Adrenal gland (tissue), 5 donors: ENCODE measurements around the gene TAF3.

Source experiments
- POLR2A ChIP-seq, 2 donors: fragments of 450-650 bp; IDR thresholded peaks; one replicate each; pipeline ENCODE4 v1.6.1; 2017; ENCODE audit warnings: antibody characterized with exemption in 2 of 2, mild to moderate bottlenecking in 2 of 2, moderate library complexity in 1 of 2
- TF ChIP-seq, protein P1 (sequence below), 6 experiments: fragments of 450-650 bp in 4 of 6; fragments of 200-600 bp in 2 of 6; sonication (generic) in 1 of 6; IDR thresholded peaks; 1 replicate in 5 of 6; 2 replicates in 1 of 6; pipeline versions ENCODE4 v1.5.1 to v1.8.0; 2016 to 2021; ENCODE audit warnings: antibody characterized with exemption in 6 of 6, mild to moderate bottlenecking in 2 of 6, moderate library complexity in 1 of 6
- donor health status: DM: no; HTN: no; CAD: no.

- TF ChIP-seq, protein P1, sequence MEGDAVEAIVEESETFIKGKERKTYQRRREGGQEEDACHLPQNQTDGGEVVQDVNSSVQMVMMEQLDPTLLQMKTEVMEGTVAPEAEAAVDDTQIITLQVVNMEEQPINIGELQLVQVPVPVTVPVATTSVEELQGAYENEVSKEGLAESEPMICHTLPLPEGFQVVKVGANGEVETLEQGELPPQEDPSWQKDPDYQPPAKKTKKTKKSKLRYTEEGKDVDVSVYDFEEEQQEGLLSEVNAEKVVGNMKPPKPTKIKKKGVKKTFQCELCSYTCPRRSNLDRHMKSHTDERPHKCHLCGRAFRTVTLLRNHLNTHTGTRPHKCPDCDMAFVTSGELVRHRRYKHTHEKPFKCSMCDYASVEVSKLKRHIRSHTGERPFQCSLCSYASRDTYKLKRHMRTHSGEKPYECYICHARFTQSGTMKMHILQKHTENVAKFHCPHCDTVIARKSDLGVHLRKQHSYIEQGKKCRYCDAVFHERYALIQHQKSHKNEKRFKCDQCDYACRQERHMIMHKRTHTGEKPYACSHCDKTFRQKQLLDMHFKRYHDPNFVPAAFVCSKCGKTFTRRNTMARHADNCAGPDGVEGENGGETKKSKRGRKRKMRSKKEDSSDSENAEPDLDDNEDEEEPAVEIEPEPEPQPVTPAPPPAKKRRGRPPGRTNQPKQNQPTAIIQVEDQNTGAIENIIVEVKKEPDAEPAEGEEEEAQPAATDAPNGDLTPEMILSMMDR (IDR thresholded peaks at IDR 0.05) = no peak
- no peak for TF ChIP-seq POLR2A (IDR thresholded peaks at IDR 0.05)
Measured at GRCh38 chr10:8052341-8052955, 234.1 kb downstream of the TAF3 start.
